ENCODE data around the gene MRTFA.

MRTFA gene

GRCh38 chr22:40377931-40378330 lies 258.6 kb downstream of the MRTFA start:
- DNase-seq = no peak

GRCh38 chr22:40376149-40376548 lies 260.4 kb downstream of the MRTFA start:
- DNase-seq = no peak

DNA sequence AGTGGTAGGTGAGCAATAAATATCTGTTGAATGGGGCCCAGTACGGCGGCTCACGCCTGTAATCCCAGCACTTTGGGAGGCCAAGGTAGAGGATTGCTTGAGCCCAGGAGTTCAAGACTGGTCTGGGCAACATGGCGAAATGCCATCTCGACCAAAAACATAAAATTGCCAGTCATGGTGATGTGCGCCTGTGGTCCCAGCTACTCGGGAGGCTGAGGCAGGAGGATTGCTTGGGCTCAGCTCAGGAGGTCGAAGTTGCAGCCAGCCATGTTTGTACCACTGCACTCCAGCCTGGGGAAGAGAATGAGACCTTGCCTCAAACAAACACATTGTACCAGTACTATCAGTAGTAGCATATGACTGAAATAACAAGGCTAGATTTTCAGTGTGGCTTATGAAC lies 262.0 kb downstream of the MRTFA start:
- DNase-seq = no peak

DNA sequence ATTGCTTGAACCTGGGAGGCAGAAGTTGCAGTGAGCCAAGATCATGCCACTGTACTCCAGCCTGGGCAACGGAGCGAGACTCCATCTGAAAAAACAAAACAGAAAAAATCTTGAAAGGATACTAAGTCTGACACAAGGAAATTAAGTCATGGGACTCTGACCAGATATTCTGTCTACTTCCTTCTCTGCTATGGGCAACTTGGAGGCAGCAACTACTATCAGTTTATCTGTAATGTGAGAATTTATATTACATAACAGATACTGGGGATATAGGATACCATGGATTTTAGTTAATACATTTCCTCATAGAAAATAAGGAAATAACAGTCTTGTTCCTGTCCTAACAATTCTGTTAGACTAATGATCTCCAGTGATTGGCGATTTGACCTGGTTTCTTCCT lies 267.7 kb downstream of the MRTFA start:
- DNase-seq = no peak

DNA sequence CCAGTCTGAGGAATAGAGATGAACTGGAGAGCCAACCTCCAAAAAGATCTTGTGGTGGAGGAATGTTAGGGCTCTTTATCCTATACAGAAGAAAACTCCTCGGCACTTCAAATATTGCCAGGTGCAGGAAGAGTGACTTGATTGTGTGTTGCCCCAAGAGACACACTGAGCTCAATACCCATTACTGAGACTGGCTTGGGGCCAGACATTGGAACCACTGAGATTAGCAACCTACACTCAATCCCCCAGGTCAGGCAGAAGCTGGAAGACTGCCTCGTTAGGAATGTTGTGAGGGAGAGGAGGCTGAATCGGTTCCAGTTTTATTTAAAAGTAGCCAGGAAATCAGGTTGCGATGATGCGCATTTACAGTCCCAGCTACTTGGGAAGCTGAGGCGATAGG lies 268.5 kb downstream of the MRTFA start:
- DNase-seq = no peak

GRCh38 chr22:40367342-40367741 lies 269.2 kb downstream of the MRTFA start:
- DNase-seq = no peak

DNA sequence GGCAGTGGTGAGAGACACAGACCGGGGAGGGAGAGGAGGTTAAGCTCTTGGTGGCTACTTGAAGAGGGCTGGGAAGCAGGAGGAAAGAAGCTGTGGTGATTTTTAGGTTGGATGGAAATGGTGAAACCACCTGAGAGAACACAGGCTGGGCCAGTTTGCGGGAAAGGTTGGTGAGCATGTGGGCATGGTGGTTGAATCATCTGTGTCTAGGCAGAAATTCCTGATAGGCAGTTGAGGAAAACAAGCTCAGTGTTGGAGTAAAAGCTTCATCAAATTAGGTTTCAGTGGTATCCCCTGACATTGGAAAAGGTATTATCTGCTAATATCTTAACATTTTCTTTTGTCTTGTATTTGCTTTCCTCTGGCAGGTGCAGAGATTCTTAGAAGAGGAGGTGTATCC lies 270.5 kb downstream of the MRTFA start:
- no peak for DNase-seq

GRCh38 chr22:40364431-40364830 lies 272.1 kb downstream of the MRTFA start:
- no peak for DNase-seq

DNA sequence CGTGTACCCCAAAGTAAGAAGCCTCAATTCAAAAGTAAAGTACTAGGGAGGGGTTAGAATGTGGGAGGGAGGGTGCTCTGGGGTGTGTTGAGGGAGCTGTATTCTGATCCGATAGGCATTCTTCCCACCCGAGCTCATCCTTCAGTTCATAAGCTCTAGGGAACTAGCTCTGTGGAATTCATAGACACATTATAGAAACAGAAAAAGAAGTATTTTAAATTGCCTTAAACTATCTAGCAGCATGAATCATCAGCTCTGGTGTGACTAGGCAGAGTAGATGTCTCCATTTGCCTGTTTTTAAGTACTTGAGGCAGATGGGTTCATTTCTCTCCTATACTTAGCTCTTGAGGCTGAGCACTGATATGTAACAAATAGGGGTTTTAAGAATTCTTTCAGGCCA lies 273.5 kb downstream of the MRTFA start:
- no peak for DNase-seq

GRCh38 chr22:40361100-40361499 lies 275.4 kb downstream of the MRTFA start:
- no peak for DNase-seq

Data from SHP77 (cell line).